Keratinocyte (primary cell): ENCODE data around the gene NHLH2.

ENCODE experiments used
- CTCF ChIP-seq, 3 experiments: IDR thresholded peaks in 1 of 3; conservative IDR thresholded peaks in 1 of 3; optimal IDR thresholded peaks in 1 of 3; 2 replicates in 2 of 3; 3 replicates in 1 of 3; pipeline versions ENCODE3 to v1.5.1; 2011; ENCODE audit warnings: low read length in 3 of 3, mild to moderate bottlenecking in 3 of 3, moderate library complexity in 2 of 3, control low read depth in 1 of 3, inconsistent platforms in 1 of 3; ENCODE audit not compliant: insufficient read depth in 2 of 3; ENCODE audit errors: extremely low read depth in 1 of 3
- EZH2 ChIP-seq: IDR thresholded peaks from one replicate; pipeline ENCODE4 v1.6.1; 2012; ENCODE audit warnings: inconsistent platforms, mild to moderate bottlenecking, low read length, moderate library complexity

GRCh38 chr1:115790356-115790755, 50.6 kb downstream of the NHLH2 start:
- no peak for TF ChIP-seq CTCF (optimal IDR thresholded peaks at IDR 0.05 in 1 of 3, IDR thresholded peaks at IDR 0.05 in 1 of 3, conservative IDR thresholded peaks at IDR 0.05 in 1 of 3; ENCODE audit: extremely low read depth in 1 of 3, insufficient read depth in 2 of 3, low read length in 3 of 3)
- no peak for TF ChIP-seq EZH2
